Measurements from ENCODE around the gene C2CD4C. TPM values are rescaled to one million over a fixed set of nuclear protein-coding genes. Genes with fewer than 3 reads are reported as not detected.

C2CD4C gene
- total RNA-seq, 3 donors from 2014 or later: 0.29 to 2.6 (median 0.80) TPM

DNA sequence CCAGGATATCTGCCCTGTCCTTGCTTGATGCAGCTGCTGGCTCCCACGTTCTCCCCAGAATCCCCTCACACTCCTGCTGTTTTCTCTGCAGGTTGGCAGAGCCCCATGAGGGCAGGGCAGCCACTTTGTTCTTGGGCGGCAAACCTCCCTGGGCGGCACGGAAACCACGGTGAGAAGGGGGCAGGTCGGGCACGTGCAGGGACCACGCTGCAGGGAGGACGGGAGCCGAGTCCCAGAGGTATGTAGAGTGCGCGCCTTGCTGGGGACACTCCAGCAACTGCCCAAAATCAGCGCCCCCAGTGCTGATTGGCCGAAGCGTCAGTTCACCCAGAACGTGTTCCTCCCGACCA lies 34.1 kb downstream of the C2CD4C start:
- H3K27ac ChIP-seq: no peak overlapping the region
- no peaks in the 10 kb centered on the region for H3K9me3 ChIP-seq
- no peaks in the 10 kb centered on the region for H3K36me3 ChIP-seq
- intact Hi-C loops (cut with DNase I; ENCODE audit: low total_unique reads): no loop called here
- H3K4me1 ChIP-seq: peaks cover 0 to 12% of the 10 kb centered on the region in 2 donors
- DNase-seq (ENCODE audit: low spot score in 2 of 2): no peak
- TF ChIP-seq, protein P1, sequence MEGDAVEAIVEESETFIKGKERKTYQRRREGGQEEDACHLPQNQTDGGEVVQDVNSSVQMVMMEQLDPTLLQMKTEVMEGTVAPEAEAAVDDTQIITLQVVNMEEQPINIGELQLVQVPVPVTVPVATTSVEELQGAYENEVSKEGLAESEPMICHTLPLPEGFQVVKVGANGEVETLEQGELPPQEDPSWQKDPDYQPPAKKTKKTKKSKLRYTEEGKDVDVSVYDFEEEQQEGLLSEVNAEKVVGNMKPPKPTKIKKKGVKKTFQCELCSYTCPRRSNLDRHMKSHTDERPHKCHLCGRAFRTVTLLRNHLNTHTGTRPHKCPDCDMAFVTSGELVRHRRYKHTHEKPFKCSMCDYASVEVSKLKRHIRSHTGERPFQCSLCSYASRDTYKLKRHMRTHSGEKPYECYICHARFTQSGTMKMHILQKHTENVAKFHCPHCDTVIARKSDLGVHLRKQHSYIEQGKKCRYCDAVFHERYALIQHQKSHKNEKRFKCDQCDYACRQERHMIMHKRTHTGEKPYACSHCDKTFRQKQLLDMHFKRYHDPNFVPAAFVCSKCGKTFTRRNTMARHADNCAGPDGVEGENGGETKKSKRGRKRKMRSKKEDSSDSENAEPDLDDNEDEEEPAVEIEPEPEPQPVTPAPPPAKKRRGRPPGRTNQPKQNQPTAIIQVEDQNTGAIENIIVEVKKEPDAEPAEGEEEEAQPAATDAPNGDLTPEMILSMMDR (IDR thresholded peaks at IDR 0.05): no peak
- TF ChIP-seq POLR2AphosphoS5 (IDR thresholded peaks at IDR 0.05) (no peak), POLR2A (IDR thresholded peaks at IDR 0.05) (no peak)
- H3K4me3 ChIP-seq: no peak overlapping the region
- H3K27me3 ChIP-seq: peaks cover 0 to 14% of the 10 kb centered on the region in 2 donors

DNA sequence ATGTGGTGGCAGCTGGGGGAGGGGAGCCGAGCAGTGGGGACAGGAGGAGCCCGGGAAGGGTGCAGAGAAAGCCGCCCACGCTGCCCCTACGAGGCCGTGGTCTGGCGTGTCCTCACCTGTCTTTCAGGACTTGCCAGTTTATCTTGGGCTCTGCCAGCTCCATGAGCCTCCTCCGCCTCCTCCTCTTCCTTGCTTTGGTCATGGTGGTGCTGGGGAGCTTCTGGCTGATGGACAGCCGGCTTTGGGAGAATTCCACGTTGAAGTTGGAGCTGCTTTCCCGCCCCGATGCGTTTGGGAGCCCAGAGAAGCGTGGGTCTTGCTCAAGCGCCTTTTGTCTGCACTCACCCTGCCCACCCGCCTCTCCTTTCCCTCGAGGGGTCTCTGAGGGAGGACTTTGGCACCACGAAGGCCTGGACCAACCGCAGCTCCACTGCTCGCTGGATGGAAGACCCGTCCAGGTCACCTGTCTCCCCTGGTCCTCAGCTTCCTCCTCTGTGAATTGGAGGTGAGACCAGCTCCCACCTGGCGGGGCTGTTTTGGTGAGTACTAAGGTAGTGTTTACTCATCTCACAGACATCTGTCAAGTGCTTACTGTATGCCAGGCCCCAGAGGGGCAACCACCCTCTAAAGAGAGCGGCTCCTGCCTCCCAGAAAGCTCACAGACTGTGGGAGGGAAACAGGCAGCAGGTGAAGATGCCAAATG lies 34.6 kb downstream of the C2CD4C start:
- Histone ChIP-seq H3K27me3 (peaks cover 0 to 14% of the 10 kb centered on the region in 2 donors), H3K4me1 (peaks cover 0 to 12% of the 10 kb centered on the region in 2 donors), H3K9me3 (no peaks in the 10 kb centered on the region), H3K36me3 (no peaks in the 10 kb centered on the region), H3K4me3 (peak overlapping the region in 2 of 3 donors; percentile 22 to 47), H3K27ac (no peak overlapping the region)
- TF ChIP-seq POLR2A (IDR thresholded peaks at IDR 0.05) (no peak), POLR2AphosphoS5 (IDR thresholded peaks at IDR 0.05) (no peak)
- TF ChIP-seq, protein P1 (IDR thresholded peaks at IDR 0.05): no peak
- intact Hi-C loops (cut with DNase I; ENCODE audit: low total_unique reads): no loop called here
- DNase-seq (ENCODE audit: low spot score in 2 of 2): peak in 1 of 2 donors; percentile 48

DNA sequence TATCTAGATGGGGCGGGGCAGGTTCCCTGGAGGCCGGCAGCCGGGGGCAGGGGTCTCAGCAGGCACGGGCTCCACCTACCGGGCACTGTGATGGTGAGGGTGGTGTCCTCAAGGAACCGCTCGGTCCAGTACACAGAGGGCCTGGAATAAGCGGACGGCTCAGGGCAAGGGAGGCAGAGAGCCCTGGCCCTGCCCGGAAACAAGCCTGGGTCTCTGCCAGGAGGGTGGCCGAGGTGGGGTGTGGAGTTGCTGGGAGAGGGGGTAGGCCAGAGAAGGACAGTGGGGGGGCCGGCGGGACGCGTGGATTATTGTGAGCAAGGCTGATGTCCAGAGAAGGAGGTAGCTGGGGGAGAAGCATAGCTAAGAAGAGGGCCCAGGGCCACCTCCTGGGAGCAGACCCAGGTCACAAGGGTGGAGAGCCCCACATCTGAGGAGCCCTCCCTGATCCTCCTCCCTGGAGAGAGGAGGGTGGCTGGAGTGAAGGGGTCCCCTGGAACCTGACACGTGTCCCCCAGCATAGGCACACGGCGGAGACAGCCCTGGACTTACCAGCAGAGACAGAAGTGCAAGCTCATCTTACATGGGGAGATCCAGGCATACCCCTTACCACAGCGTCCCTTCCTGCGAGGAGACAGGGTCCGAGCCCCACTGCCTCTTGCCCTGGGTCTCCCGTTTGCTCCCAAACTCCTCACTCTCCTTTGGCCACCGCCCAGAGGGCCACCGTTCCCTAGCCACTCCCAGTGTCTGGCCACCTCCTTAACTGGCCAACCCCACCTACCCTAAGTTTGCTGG lies 35.4 kb downstream of the C2CD4C start:
- no peak overlapping the region for H3K27ac ChIP-seq
- intact Hi-C loops (cut with DNase I; ENCODE audit: low total_unique reads): no loop called here
- no peaks in the 10 kb centered on the region for H3K36me3 ChIP-seq
- no peak for TF ChIP-seq POLR2A (IDR thresholded peaks at IDR 0.05)
- TF ChIP-seq POLR2AphosphoS5 (IDR thresholded peaks at IDR 0.05): no peak
- TF ChIP-seq, protein P1 (IDR thresholded peaks at IDR 0.05): no peak
- DNase-seq (ENCODE audit: low spot score in 2 of 2): no peak
- peak overlapping the region in 2 of 3 donors; percentile 22 to 47 for H3K4me3 ChIP-seq
- peaks cover 0 to 12% of the 10 kb centered on the region in 2 donors for H3K4me1 ChIP-seq
- H3K9me3 ChIP-seq: no peaks in the 10 kb centered on the region
- H3K27me3 ChIP-seq: peaks cover 0 to 14% of the 10 kb centered on the region in 2 donors

DNA sequence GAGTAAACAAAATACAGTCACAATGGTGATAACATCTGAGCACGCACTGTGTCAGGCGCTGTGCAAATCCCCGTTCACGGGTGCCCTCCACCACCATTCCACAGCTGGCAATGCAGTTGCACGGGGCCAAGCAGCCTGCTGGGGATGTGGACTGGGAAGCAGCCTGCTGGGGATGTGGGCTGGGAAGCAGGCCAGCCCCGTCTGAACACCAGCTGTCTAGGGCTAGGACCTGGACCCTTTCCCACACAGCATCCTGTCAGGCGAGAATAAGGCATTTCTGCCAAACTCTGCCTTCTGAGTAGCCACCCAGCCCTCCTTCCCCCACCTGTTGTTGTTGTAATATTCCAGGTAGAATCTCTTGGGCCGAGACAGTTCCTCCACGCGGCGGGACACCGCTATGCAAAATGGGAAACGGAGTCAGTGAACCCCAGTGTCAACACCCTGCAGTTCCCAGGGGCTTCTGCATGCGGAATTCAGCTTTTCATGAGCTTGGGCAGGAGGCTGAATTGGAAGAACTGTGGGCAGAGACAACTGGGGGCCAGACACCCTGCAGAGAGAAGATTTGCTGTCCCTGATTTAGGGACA lies 36.5 kb downstream of the C2CD4C start:
- TF ChIP-seq, protein P1 (IDR thresholded peaks at IDR 0.05): no peak
- TF ChIP-seq POLR2A (IDR thresholded peaks at IDR 0.05) (no peak), POLR2AphosphoS5 (IDR thresholded peaks at IDR 0.05) (no peak)
- no peak for DNase-seq (ENCODE audit: low spot score in 2 of 2)
- intact Hi-C loops (cut with DNase I; ENCODE audit: low total_unique reads): no loop called here

More for the DNA sequence above, 36.5 kb downstream of the C2CD4C start:
- Histone ChIP-seq H3K4me1 (peaks cover 0 to 12% of the 10 kb centered on the region in 2 donors), H3K9me3 (no peaks in the 10 kb centered on the region), H3K36me3 (no peaks in the 10 kb centered on the region), H3K27ac (no peak overlapping the region), H3K27me3 (peaks cover 0 to 14% of the 10 kb centered on the region in 2 donors), H3K4me3 (no peak overlapping the region)
